Raji (cell line): ENCODE results near the gene KLHDC3.

Experiments used
- POLR2A ChIP-seq: IDR thresholded peaks from 2 replicates; pipeline ENCODE4 v1.6.1; 2011; ENCODE audit warnings: low read depth, low read length, control low read depth; ENCODE audit not compliant: insufficient read depth

Gene KLHDC3

GRCh38 chr6:43035495-43036194, 21.6 kb downstream of the KLHDC3 start:
- TF ChIP-seq POLR2A, result no peak

DNA sequence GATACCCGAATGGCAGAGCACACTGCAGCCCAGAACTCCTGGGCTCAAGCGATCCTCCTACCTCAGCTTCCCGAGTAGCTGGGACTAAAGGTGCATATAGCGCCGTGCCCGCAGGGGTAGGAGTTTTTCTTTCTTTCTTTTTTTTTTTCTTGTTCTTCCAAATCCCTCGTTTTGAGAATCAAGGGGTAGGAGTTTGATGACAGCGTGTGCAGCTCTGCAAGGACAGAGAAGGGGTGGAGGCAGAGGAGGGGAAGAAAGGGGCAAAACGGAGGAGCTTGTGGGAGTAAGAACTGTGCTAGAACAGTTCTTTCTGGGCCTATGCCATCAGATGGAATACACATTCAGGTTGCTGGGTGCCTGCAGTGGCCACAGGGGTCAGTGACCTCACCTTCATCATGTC, 22.7 kb downstream of the KLHDC3 start:
- TF ChIP-seq POLR2A, result no peak

GRCh38 chr6:43037197-43037596, 23.1 kb downstream of the KLHDC3 start:
- no peak for TF ChIP-seq POLR2A

- no peak for TF ChIP-seq POLR2A
Observed at GRCh38 chr6:43037706-43038105, 23.7 kb downstream of the KLHDC3 start.

DNA sequence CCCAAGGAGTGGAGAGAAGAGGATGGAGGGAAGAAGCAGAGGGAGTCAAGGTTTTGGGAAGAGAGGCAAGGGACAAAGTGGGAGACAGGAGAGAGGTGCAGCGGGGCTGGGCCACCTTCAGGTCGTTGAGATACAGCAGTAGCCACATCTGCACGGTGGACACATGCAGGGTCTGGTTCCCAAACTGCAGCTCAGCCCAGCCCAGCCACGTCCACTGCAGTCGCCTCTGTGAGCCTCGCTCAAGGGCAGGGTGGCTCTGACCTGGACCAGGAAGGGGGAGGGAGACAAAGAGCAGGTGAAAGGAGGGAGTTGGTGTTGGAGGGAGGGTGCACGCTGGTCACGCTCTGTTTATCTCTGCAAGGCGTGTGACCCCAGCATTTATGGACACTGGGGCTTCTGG, 24.7 kb downstream of the KLHDC3 start:
- no peak for TF ChIP-seq POLR2A

- no peak for TF ChIP-seq POLR2A
Observed at GRCh38 chr6:43040542-43041257, 26.7 kb downstream of the KLHDC3 start.

GRCh38 chr6:43043310-43043709, 29.3 kb downstream of the KLHDC3 start:
- no peak for TF ChIP-seq POLR2A

DNA sequence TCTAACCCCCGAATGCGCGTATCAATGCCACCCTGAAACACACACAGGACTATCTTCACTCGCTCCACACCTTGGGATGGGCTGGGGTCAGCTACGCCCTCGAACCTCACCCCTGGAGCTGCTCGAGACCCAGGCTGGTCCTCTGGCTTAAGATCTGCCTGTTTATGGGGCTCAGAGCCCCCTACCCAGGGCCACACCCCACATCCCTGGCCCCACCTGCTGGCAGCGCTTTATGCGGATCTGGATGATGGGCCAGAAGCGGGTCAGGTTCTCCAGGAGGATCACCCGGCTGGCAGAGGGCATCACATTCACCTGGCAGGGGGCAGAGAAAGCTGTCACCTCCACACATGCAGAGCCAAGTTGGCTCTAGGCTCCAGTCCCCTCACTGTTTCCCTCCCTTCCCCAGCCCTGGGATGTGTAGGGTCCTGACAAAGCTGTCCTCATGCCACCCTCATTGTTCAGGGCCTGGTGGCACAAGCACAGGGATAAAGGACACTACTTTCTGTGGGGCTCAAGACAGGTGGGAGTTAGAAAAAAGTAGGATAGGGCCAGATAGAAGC, 31.4 kb downstream of the KLHDC3 start:
- TF ChIP-seq POLR2A, result no peak

- no peak for TF ChIP-seq POLR2A
Observed at GRCh38 chr6:43047998-43048397, 33.9 kb downstream of the KLHDC3 start.

DNA sequence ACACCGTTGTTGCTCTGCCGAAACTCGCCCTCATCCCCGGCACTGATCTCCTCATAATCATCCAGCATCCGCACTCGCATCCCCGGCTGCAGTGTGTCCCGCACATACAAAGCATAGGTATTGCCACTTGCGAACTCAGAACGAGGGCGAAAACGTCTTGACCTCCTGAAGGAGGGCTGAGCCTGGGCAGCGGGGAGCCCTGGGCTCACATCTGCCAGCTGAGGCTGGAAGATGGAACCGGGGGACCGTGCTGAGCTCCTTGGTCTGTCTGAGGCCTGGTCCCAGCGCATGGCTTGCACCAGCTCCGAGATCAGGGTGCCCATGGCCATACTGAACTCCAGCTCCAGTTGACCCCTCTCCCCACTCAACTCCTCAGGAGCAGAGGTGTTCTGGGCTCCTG, 36.9 kb downstream of the KLHDC3 start:
- no peak for TF ChIP-seq POLR2A

DNA sequence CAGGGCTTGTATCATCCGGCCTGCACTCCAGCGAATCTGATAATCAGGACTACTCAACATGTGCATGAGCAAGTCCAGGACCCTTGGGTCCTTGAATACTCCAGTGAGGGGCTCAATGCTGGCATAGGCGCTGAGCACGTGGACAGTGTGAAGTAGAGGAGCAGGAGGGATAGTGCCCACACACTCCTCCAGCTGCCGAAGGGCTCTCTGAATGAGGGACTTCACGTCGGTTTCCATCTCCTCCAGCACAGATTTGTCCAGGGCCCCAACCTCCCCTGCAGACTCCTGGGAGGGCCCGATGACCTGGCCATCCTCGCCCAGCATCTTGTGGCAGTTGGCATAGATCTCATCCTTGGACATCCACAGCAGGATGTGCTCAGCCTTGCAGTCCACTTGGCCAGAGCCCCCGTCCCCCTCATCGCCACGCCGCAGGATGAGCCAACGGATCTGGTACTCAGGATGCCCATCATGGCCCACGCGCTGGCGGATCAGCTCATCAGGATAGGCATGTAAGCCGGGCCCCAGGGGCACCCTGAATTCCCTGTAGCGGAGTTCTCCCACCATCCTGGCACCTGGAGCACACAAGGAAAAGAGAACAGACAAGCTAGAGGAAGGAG, 38.3 kb downstream of the KLHDC3 start:
- no peak for TF ChIP-seq POLR2A

DNA sequence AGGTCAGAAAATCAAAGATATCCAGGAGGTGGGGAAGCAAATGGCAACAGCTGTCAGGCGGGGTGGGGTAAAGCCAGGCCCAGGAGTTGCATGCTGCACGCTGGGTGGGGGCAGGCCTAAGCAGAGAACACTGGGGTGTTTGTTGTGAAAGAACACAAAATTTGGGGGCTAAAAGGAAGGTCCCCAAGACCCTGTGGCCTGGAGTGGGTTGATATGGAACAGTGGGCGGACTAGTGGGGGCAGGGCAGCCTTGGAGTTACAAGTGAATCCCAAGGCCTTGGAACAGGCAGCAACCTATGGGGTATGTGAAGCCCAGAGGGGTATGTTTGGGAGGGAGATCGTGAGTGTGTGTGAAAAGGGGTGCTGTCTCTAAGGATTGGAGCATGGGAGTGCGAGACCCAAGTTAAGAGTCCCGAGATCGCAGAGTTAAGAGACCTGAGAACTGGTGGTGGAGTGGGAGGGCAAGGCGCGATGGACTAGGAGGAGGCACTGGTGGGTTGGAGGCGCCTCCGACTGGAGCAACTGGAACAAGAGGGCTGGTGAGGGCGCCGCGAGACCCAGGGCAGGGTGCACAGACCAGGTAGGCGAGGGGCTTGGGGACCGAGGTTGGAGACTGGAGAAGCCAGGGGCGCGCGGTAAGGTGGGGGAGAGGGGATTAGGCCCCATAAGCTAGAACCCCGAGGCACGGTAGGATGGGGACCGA, 38.9 kb downstream of the KLHDC3 start:
- TF ChIP-seq POLR2A, result no peak

- peak; percentile 84 for TF ChIP-seq POLR2A
Observed at GRCh38 chr6:43053545-43054205, 39.6 kb downstream of the KLHDC3 start, which contains the start of gene CUL7. Gene CUL7, minus strand, starts transcription at chr6:43053851. Its CDS starts 1,063 bp downstream, at chr6:43052788.

GRCh38 chr6:43054206-43054943, 40.3 kb downstream of the KLHDC3 start:
- TF ChIP-seq POLR2A, result no peak
